T-helper 1 cell treated with Interleukin-12 subunit alpha and Interleukin-12 subunit beta and Interleukin-4 antibody, amounts not matched to agents 30 μg/mL and 1 μg/mL, for 36 hours (primary cell): Measurements from ENCODE around the gene ARL15.
A peak's percentile ranks its signal among the peaks of the same experiment; 100 is the strongest.

Source experiments
- H3K27ac Mint-ChIP-seq: one replicate; pipeline ENCODE4 v1.8.0; 2021; ENCODE audit warnings: mild to moderate bottlenecking, mixed read lengths
- H3K27me3 Mint-ChIP-seq: one replicate; pipeline ENCODE4 v1.8.0; 2021; ENCODE audit warnings: low read depth, mixed read lengths
- H3K36me3 Mint-ChIP-seq: one replicate; pipeline ENCODE4 v1.8.0; 2021; ENCODE audit warnings: low read depth, mixed read lengths
- H3K4me1 Mint-ChIP-seq: one replicate; pipeline ENCODE4 v1.8.0; 2021; ENCODE audit warnings: low read depth, mixed read lengths
- H3K4me3 Mint-ChIP-seq: one replicate; pipeline ENCODE4 v1.8.0; 2021; ENCODE audit warnings: mild to moderate bottlenecking, moderate library complexity, mixed read lengths
- H3K9me3 Mint-ChIP-seq: one replicate; pipeline ENCODE4 v1.8.0; 2021; ENCODE audit warnings: mixed read lengths

The ARL15 gene

GRCh38 chr5:54325272-54325609, 14.9 kb upstream of the ARL15 start:
- peaks cover 24% of the 10 kb centered on the region for H3K27me3 Mint-ChIP-seq
- no peak overlapping the region for H3K27ac Mint-ChIP-seq
- H3K4me1 Mint-ChIP-seq: peaks cover 5% of the 10 kb centered on the region
- no peaks in the 10 kb centered on the region for H3K36me3 Mint-ChIP-seq
- no peak overlapping the region for H3K4me3 Mint-ChIP-seq
- no peaks in the 10 kb centered on the region for H3K9me3 Mint-ChIP-seq

- H3K27ac Mint-ChIP-seq: no peak overlapping the region
- H3K36me3 Mint-ChIP-seq: no peaks in the 10 kb centered on the region
- H3K4me3 Mint-ChIP-seq: no peak overlapping the region
- peaks cover 5% of the 10 kb centered on the region for H3K4me1 Mint-ChIP-seq
- H3K9me3 Mint-ChIP-seq: no peaks in the 10 kb centered on the region
- H3K27me3 Mint-ChIP-seq: peaks cover 29% of the 10 kb centered on the region
Measured at GRCh38 chr5:54324651-54325271, 14.4 kb upstream of the ARL15 start.

GRCh38 chr5:54323495-54323894, 13.1 kb upstream of the ARL15 start:
- Mint-ChIP-seq H3K27ac (no peak overlapping the region), H3K4me3 (no peak overlapping the region), H3K9me3 (no peaks in the 10 kb centered on the region), H3K4me1 (peaks cover 5% of the 10 kb centered on the region), H3K27me3 (peaks cover 31% of the 10 kb centered on the region), H3K36me3 (no peaks in the 10 kb centered on the region)

- Mint-ChIP-seq H3K9me3 (no peaks in the 10 kb centered on the region), H3K36me3 (no peaks in the 10 kb centered on the region), H3K4me3 (no peak overlapping the region), H3K27me3 (peaks cover 53% of the 10 kb centered on the region), H3K4me1 (peaks cover under 1% of the 10 kb centered on the region), H3K27ac (no peak overlapping the region)
Measured at GRCh38 chr5:54320256-54320655, 9.9 kb upstream of the ARL15 start.

- Mint-ChIP-seq H3K9me3 (no peaks in the 10 kb centered on the region), H3K27ac (no peak overlapping the region), H3K27me3 (peaks cover 69% of the 10 kb centered on the region), H3K4me1 (no peaks in the 10 kb centered on the region), H3K4me3 (no peak overlapping the region), H3K36me3 (no peaks in the 10 kb centered on the region)
Measured at GRCh38 chr5:54317511-54318260, 7.3 kb upstream of the ARL15 start.

GRCh38 chr5:54315736-54316528, 5.6 kb upstream of the ARL15 start:
- peaks cover 9% of the 10 kb centered on the region for H3K4me1 Mint-ChIP-seq
- no peaks in the 10 kb centered on the region for H3K9me3 Mint-ChIP-seq
- H3K27me3 Mint-ChIP-seq: peaks cover 69% of the 10 kb centered on the region
- no peak overlapping the region for H3K4me3 Mint-ChIP-seq
- H3K36me3 Mint-ChIP-seq: no peaks in the 10 kb centered on the region
- no peak overlapping the region for H3K27ac Mint-ChIP-seq

GRCh38 chr5:54313311-54314270, 3.2 kb upstream of the ARL15 start:
- Mint-ChIP-seq H3K4me1 (peaks cover 22% of the 10 kb centered on the region), H3K27me3 (peaks cover 55% of the 10 kb centered on the region), H3K36me3 (peaks cover 2% of the 10 kb centered on the region), H3K4me3 (no peak overlapping the region), H3K27ac (no peak overlapping the region), H3K9me3 (no peaks in the 10 kb centered on the region)

GRCh38 chr5:54312499-54312898, 2.1 kb upstream of the ARL15 start:
- Mint-ChIP-seq H3K27me3 (peaks cover 45% of the 10 kb centered on the region), H3K9me3 (no peaks in the 10 kb centered on the region), H3K36me3 (peaks cover 2% of the 10 kb centered on the region), H3K4me3 (peak overlapping the region; percentile 53), H3K27ac (no peak overlapping the region), H3K4me1 (peaks cover 24% of the 10 kb centered on the region)

GRCh38 chr5:54311176-54311677, 854 bp upstream of the ARL15 start:
- Mint-ChIP-seq H3K4me3 (peak overlapping the region; percentile 90), H3K9me3 (no peaks in the 10 kb centered on the region), H3K4me1 (peaks cover 24% of the 10 kb centered on the region), H3K27ac (peak overlapping the region; percentile 92), H3K27me3 (peaks cover 36% of the 10 kb centered on the region), H3K36me3 (peaks cover 2% of the 10 kb centered on the region)

- peak overlapping the region; percentile 90 for H3K4me3 Mint-ChIP-seq
- peaks cover 24% of the 10 kb centered on the region for H3K4me1 Mint-ChIP-seq
- peaks cover 2% of the 10 kb centered on the region for H3K36me3 Mint-ChIP-seq
- H3K27me3 Mint-ChIP-seq: peaks cover 23% of the 10 kb centered on the region
- H3K27ac Mint-ChIP-seq: peak overlapping the region; percentile 92
- no peaks in the 10 kb centered on the region for H3K9me3 Mint-ChIP-seq
Measured at GRCh38 chr5:54309691-54310432, 511 bp downstream of the ARL15 start.

GRCh38 chr5:54309276-54309675, 1.1 kb downstream of the ARL15 start:
- H3K27me3 Mint-ChIP-seq: peaks cover 18% of the 10 kb centered on the region
- peaks cover 2% of the 10 kb centered on the region for H3K36me3 Mint-ChIP-seq
- peak overlapping the region; percentile 90 for H3K4me3 Mint-ChIP-seq
- no peak overlapping the region for H3K27ac Mint-ChIP-seq
- H3K9me3 Mint-ChIP-seq: no peaks in the 10 kb centered on the region
- H3K4me1 Mint-ChIP-seq: peaks cover 24% of the 10 kb centered on the region

- peaks cover 24% of the 10 kb centered on the region for H3K4me1 Mint-ChIP-seq
- no peaks in the 10 kb centered on the region for H3K9me3 Mint-ChIP-seq
- H3K27ac Mint-ChIP-seq: no peak overlapping the region
- H3K36me3 Mint-ChIP-seq: peaks cover 2% of the 10 kb centered on the region
- H3K4me3 Mint-ChIP-seq: no peak overlapping the region
- H3K27me3 Mint-ChIP-seq: peaks cover 5% of the 10 kb centered on the region
Measured at GRCh38 chr5:54307583-54307982, 2.8 kb downstream of the ARL15 start.

GRCh38 chr5:54306893-54307292, 3.5 kb downstream of the ARL15 start:
- no peaks in the 10 kb centered on the region for H3K9me3 Mint-ChIP-seq
- H3K27me3 Mint-ChIP-seq: no peaks in the 10 kb centered on the region
- peaks cover 25% of the 10 kb centered on the region for H3K4me1 Mint-ChIP-seq
- no peak overlapping the region for H3K27ac Mint-ChIP-seq
- H3K36me3 Mint-ChIP-seq: peaks cover 2% of the 10 kb centered on the region
- H3K4me3 Mint-ChIP-seq: no peak overlapping the region
